H9 (cell line): ENCODE data around the gene ATF4. TPM values are rescaled to one million over a fixed set of nuclear protein-coding genes. Genes with fewer than 3 reads are reported as not detected.

ENCODE experiments used
- DNase-seq: peaks from one replicate; pipeline ENCODE4 v3.0.0-alpha.2; 2017
- H2AFZ ChIP-seq: one replicate; pipeline ENCODE4 v1.6.1; 2013; ENCODE audit warnings: mild to moderate bottlenecking, low read length, control low read depth, moderate library complexity
- H2AK5ac ChIP-seq: 2 replicates; pipeline ENCODE4 v1.6.1; 2013; ENCODE audit warnings: low read length, control low read depth, mixed read lengths; ENCODE audit not compliant: insufficient read length
- H2BK120ac ChIP-seq: one replicate; pipeline ENCODE4 v1.6.1; 2013; ENCODE audit warnings: low read depth, mild to moderate bottlenecking, low read length, control low read depth, inconsistent platforms; ENCODE audit not compliant: poor library complexity, severe bottlenecking
- H2BK12ac ChIP-seq: 2 replicates; pipeline ENCODE4 v1.6.1; 2013; ENCODE audit warnings: low read length, control low read depth, mixed read lengths, low read depth; ENCODE audit not compliant: insufficient read length
- H2BK15ac ChIP-seq: 2 replicates; pipeline ENCODE4 v1.6.1; 2013; ENCODE audit warnings: low read depth, low read length, control low read depth
- H2BK20ac ChIP-seq: one replicate; pipeline ENCODE4 v1.6.1; 2013; ENCODE audit warnings: low read depth, mild to moderate bottlenecking, low read length, control low read depth, inconsistent platforms; ENCODE audit not compliant: poor library complexity, severe bottlenecking
- H2BK5ac ChIP-seq: 2 replicates; pipeline ENCODE4 v1.6.1; 2013; ENCODE audit warnings: low read length, control low read depth, mixed read lengths; ENCODE audit not compliant: insufficient read length
- H3K14ac ChIP-seq: 2 replicates; pipeline ENCODE4 v1.6.1; 2013; ENCODE audit warnings: low read length, control low read depth; ENCODE audit not compliant: insufficient read depth
- H3K18ac ChIP-seq: 2 replicates; pipeline ENCODE4 v1.6.1; 2013; ENCODE audit warnings: low read depth, mild to moderate bottlenecking, mixed read lengths, low read length, control low read depth; ENCODE audit not compliant: insufficient read length
- H3K23ac ChIP-seq: 2 replicates; pipeline ENCODE4 v1.6.1; 2013; ENCODE audit warnings: low read length, control low read depth, mixed read lengths, low read depth; ENCODE audit not compliant: insufficient read length
- H3K23me2 ChIP-seq: 2 replicates; pipeline ENCODE4 v1.6.1; 2013; ENCODE audit warnings: low read depth, mild to moderate bottlenecking, mixed read lengths, low read length, control low read depth; ENCODE audit not compliant: insufficient read length, poor library complexity, severe bottlenecking
- H3K27ac ChIP-seq: 2 replicates; pipeline ENCODE4 v1.5.1; 2013; ENCODE audit warnings: low read length, control low read depth, mixed read lengths, low read depth; ENCODE audit not compliant: insufficient read length
- H3K27me3 ChIP-seq: 2 replicates; pipeline ENCODE4 v1.6.1; 2013; ENCODE audit warnings: low read length, control low read depth, inconsistent platforms; ENCODE audit not compliant: insufficient read depth
- H3K4ac ChIP-seq: 2 replicates; pipeline ENCODE4 v1.6.1; 2013; ENCODE audit warnings: low read depth, mild to moderate bottlenecking, control low read depth, inconsistent platforms, low read length, moderate library complexity
- H3K4me1 ChIP-seq: 2 replicates; pipeline ENCODE4 v1.6.1; 2013; ENCODE audit warnings: low read length, control low read depth, inconsistent platforms; ENCODE audit not compliant: insufficient read depth
- H3K4me2 ChIP-seq: 2 replicates; pipeline ENCODE4 v1.6.1; 2013; ENCODE audit warnings: low read length, control low read depth, mixed read lengths; ENCODE audit not compliant: insufficient read length, insufficient read depth
- H3K56ac ChIP-seq: 2 replicates; pipeline ENCODE4 v1.6.1; 2013; ENCODE audit warnings: low read depth, mild to moderate bottlenecking, mixed read lengths, low read length, control low read depth; ENCODE audit not compliant: insufficient read length
- H3K79me1 ChIP-seq: 2 replicates; pipeline ENCODE4 v1.6.1; 2013; ENCODE audit warnings: low read depth, mild to moderate bottlenecking, moderate library complexity, low read length, control low read depth, inconsistent platforms; ENCODE audit not compliant: insufficient read depth, poor library complexity, severe bottlenecking
- H3K79me2 ChIP-seq: 2 replicates; pipeline ENCODE4 v1.6.1; 2013; ENCODE audit warnings: low read length, control low read depth, inconsistent platforms; ENCODE audit not compliant: insufficient read depth
- H3K9ac ChIP-seq: 2 replicates; pipeline ENCODE4 v1.6.1; 2013; ENCODE audit warnings: low read length, control low read depth, mixed read lengths; ENCODE audit not compliant: insufficient read length; ENCODE audit errors: extremely low read depth
- H3K9me3 ChIP-seq: one replicate; pipeline ENCODE4 v1.6.1; 2013; ENCODE audit warnings: low read depth, low read length, inconsistent platforms; ENCODE audit not compliant: control insufficient read depth
- H3T11ph ChIP-seq: one replicate; pipeline ENCODE4 v1.6.1; 2013; ENCODE audit warnings: mild to moderate bottlenecking, low read length, control low read depth, inconsistent platforms
- H4K20me1 ChIP-seq: one replicate; pipeline ENCODE4 v1.6.1; 2013; ENCODE audit not compliant: control insufficient read depth, insufficient read length, insufficient read depth
- H4K5ac ChIP-seq: 2 replicates; pipeline ENCODE4 v1.6.1; 2013; ENCODE audit warnings: low read depth, mild to moderate bottlenecking, mixed read lengths, low read length, control low read depth; ENCODE audit not compliant: insufficient read length
- H4K8ac ChIP-seq: replicated peaks from 2 replicates; pipeline ENCODE4 v1.6.1; 2013; ENCODE audit warnings: low read length, control low read depth, mixed read lengths, low read depth; ENCODE audit not compliant: insufficient read length
- H4K91ac ChIP-seq: 2 replicates; pipeline ENCODE4 v1.6.1; 2013; ENCODE audit warnings: low read depth, mild to moderate bottlenecking, moderate library complexity, mixed read lengths, low read length, control low read depth; ENCODE audit not compliant: insufficient read length
- H3K27ac Mint-ChIP-seq, 3 experiments: 2 replicates in 2 of 3; 3 replicates in 1 of 3; pipeline ENCODE4 v1.8.0; 2020 to 2021; ENCODE audit warnings: mixed read lengths in 3 of 3, mild to moderate bottlenecking in 1 of 3, moderate library complexity in 1 of 3
- H3K27me3 Mint-ChIP-seq: 2 replicates; pipeline ENCODE4 v1.8.0; 2021; ENCODE audit warnings: low read depth, mild to moderate bottlenecking, moderate library complexity, mixed read lengths
- H3K36me3 Mint-ChIP-seq, 3 experiments: 2 replicates in 2 of 3; 3 replicates in 1 of 3; pipeline ENCODE4 v1.8.0; 2020 to 2021; ENCODE audit warnings: low read depth in 3 of 3, mixed read lengths in 3 of 3; ENCODE audit not compliant: insufficient read depth in 1 of 3
- H3K4me1 Mint-ChIP-seq, 2 experiments: 2 replicates each; pipeline ENCODE4 v1.8.0; 2020; ENCODE audit warnings: mixed read lengths in 2 of 2
- H3K4me3 Mint-ChIP-seq, 2 experiments: 2 replicates in 1 of 2; 3 replicates in 1 of 2; pipeline ENCODE4 v1.8.0; 2020 to 2021; ENCODE audit warnings: mild to moderate bottlenecking in 2 of 2, mixed read lengths in 2 of 2, moderate library complexity in 1 of 2
- H3K9me3 Mint-ChIP-seq, 2 experiments: 2 replicates in 1 of 2; 3 replicates in 1 of 2; pipeline ENCODE4 v1.8.0; 2020; ENCODE audit warnings: mild to moderate bottlenecking in 2 of 2, mixed read lengths in 2 of 2, moderate library complexity in 1 of 2
- WGBS: extraction: QIAGEN DNeasy Blood & Tissue Kit; methylation state at CpG from one replicate; pipeline ENCODE4 v1.1.7; 2013; ENCODE audit warnings: missing lambda C conversion rate, low lambda C conversion rate, mixed read lengths; ENCODE audit not compliant: insufficient read length; ENCODE audit errors: extremely low coverage; 5-methylcytosine and 5-hydroxymethylcytosine counted together
- total RNA-seq: library from RNA; stranded (reverse); gene quantifications from 2 replicates; pipeline ENCODE4 v1.2.1, GENCODE V29; 2021
- TF ChIP-seq, protein P1 (sequence below): fragments of 200-600 bp; sonication (generic); conservative IDR thresholded peaks from 3 replicates; pipeline ENCODE4 v1.8.0; 2021; ENCODE audit warnings: antibody characterized with exemption, mild to moderate bottlenecking

Gene ATF4
- total RNA-seq, 1 experiment from 2014 or later, result 455 TPM

DNA sequence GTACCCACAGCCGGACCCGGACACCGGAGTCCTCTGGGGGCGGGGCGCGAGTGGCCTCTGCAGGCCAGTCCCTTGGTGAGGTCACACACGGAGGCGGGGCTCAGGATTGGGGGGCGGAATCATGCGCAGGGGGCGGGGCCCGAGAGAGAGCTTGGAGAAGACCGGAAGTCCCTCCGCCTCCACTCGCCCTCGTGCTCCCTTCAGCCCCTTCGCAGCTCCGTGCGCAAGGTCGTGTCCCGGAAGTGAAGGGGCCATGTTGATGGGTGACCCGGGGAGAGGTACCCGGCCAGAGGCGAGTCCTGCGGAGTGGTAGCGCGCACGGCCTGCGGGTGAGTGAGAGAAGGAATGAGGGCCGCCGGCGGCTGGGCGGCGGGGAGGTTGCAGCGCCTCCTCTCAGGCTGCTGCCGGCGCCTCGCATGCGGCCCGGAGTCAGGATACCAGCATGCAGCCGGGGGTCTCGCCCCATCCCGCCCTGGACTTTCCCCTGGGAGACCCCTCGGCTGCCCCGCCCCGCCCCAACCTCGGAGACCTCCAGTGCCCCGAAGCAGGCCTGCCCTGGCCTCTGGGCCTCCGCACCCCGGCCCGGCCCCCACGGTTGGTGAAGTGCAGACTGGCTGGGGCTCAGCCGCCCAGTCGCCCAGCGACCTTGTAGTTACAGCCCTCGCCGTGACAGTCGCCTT lies 18.1 kb upstream of the ATF4 start, which contains the start of gene MIEF1:
Gene MIEF1 (plus strand): TSS at position 182 of the 680 bp plus-strand sequence. CDS start 9,005 bp downstream, outside the sequence.
- Histone ChIP-seq H2BK12ac (no peak within 1 kb of the TSS), H3K4ac (no peak within 1 kb of the TSS), H4K5ac (no peak within 1 kb of the TSS), H4K20me1 (peaks cover 8% of the 10 kb centered on the region), H3K9me3 (no peaks in the 10 kb centered on the region), H3K79me2 (no peaks in the 10 kb centered on the region), H3K23ac (no peak within 1 kb of the TSS), H3K4me2 (peak within 1 kb of the TSS; percentile 68), H4K91ac (no peak within 1 kb of the TSS), H2BK15ac (no peak within 1 kb of the TSS), H2AFZ (no peak within 1 kb of the TSS), H3K9ac (peak within 1 kb of the TSS; percentile 12), H2AK5ac (no peak within 1 kb of the TSS), H3K27ac (no peak within 1 kb of the TSS), H3K4me1 (no peaks in the 10 kb centered on the region; the same call in 1 of the 2 replicates), H2BK20ac (no peak within 1 kb of the TSS), H3K23me2 (peaks cover 8% of the 10 kb centered on the region), H3K79me1 (no peaks in the 10 kb centered on the region), H3K18ac (no peak within 1 kb of the TSS), H2BK120ac (no peak within 1 kb of the TSS), H2BK5ac (no peak within 1 kb of the TSS), H4K8ac (no peak within 1 kb of the TSS), H3T11ph (no peak within 1 kb of the TSS), H3K56ac (no peak within 1 kb of the TSS), H3K27me3 (peaks cover 15% of the 10 kb centered on the region), H3K14ac (peak within 1 kb of the TSS; percentile 19; the same call in 1 of the 2 replicates)
- H3K27me3 Mint-ChIP-seq, result peaks cover 88% of the 10 kb centered on the region
- DNase-seq, result peak; percentile 97
- H3K27ac Mint-ChIP-seq, result peak within 1 kb of the TSS in 2 of 3 experiments; percentile 91 to 93; a peak in 3 of 7 replicates
- WGBS, result no CpG with 5 or more reads among the region's 58 CpGs
- H3K4me3 Mint-ChIP-seq, result peak within 1 kb of the TSS; percentile 87 to 98
- TF ChIP-seq, protein P1, sequence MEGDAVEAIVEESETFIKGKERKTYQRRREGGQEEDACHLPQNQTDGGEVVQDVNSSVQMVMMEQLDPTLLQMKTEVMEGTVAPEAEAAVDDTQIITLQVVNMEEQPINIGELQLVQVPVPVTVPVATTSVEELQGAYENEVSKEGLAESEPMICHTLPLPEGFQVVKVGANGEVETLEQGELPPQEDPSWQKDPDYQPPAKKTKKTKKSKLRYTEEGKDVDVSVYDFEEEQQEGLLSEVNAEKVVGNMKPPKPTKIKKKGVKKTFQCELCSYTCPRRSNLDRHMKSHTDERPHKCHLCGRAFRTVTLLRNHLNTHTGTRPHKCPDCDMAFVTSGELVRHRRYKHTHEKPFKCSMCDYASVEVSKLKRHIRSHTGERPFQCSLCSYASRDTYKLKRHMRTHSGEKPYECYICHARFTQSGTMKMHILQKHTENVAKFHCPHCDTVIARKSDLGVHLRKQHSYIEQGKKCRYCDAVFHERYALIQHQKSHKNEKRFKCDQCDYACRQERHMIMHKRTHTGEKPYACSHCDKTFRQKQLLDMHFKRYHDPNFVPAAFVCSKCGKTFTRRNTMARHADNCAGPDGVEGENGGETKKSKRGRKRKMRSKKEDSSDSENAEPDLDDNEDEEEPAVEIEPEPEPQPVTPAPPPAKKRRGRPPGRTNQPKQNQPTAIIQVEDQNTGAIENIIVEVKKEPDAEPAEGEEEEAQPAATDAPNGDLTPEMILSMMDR, result no peak
- H3K9me3 Mint-ChIP-seq, result no peaks in the 10 kb centered on the region
- peaks cover 10 to 14% of the 10 kb centered on the region in 2 experiments for H3K4me1 Mint-ChIP-seq
- peaks cover 31 to 39% (median 35%) of the 10 kb centered on the region in 3 experiments; a peak in 6 of 7 replicates for H3K36me3 Mint-ChIP-seq
